ENCODE results near the gene GADD45GIP1.
"Not testable (repeated sequence)": the region's sequence is repeated elsewhere in the genome, so short reads cannot be mapped to it uniquely, and the experiment has no call there.

Gene GADD45GIP1

DNA sequence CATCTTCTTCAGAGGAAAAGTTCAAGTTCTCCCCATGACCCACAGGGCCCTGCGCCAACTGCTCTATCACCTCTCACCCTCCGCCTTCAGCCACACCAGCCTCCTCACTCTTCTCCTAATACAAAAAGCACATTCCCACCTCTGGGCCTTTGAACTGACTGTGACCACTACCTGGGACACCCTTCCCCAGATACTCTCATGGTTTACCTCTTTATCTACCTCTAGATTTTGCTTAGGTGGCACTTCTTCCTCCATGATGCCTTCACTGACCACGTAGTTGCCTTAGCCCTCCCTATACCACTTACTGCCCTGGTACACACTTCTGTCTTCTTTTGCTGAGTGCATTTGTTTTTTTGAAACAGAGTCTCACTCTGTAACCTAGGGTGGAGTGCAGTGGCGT is 34.1 kb downstream of the GADD45GIP1 start:
- H3K4me3 ChIP-seq (ENCODE audit: low read depth, low read length): no peak overlapping the region
- TF ChIP-seq, protein P1, sequence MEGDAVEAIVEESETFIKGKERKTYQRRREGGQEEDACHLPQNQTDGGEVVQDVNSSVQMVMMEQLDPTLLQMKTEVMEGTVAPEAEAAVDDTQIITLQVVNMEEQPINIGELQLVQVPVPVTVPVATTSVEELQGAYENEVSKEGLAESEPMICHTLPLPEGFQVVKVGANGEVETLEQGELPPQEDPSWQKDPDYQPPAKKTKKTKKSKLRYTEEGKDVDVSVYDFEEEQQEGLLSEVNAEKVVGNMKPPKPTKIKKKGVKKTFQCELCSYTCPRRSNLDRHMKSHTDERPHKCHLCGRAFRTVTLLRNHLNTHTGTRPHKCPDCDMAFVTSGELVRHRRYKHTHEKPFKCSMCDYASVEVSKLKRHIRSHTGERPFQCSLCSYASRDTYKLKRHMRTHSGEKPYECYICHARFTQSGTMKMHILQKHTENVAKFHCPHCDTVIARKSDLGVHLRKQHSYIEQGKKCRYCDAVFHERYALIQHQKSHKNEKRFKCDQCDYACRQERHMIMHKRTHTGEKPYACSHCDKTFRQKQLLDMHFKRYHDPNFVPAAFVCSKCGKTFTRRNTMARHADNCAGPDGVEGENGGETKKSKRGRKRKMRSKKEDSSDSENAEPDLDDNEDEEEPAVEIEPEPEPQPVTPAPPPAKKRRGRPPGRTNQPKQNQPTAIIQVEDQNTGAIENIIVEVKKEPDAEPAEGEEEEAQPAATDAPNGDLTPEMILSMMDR (IDR thresholded peaks at IDR 0.05; ENCODE audit: borderline replicate concordance, insufficient read depth, low read depth, low read length): no peak

DNA sequence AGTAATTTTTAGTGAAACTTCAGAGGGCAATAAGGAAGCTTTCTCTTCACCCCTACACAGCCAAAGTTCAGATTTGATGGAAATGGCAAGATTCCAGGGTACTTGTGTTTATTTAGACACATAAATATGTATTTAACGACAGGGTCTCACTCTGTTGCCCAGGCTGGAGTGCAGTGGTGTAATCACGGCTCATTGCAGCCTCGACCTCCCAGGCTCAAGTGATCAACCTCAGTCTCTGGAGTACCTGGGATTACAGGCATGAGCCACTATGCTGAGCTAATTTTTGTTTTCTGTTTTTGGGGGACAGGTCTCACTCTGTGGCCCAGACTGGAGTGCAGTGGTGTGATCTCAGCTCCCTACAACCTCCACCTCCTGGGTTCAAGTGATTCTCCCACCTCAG is 36.0 kb downstream of the GADD45GIP1 start:
- TF ChIP-seq, protein P1 (IDR thresholded peaks at IDR 0.05; ENCODE audit: borderline replicate concordance, insufficient read depth, low read depth, low read length): no peak
- H3K4me3 ChIP-seq (ENCODE audit: low read depth, low read length): no peak overlapping the region

DNA sequence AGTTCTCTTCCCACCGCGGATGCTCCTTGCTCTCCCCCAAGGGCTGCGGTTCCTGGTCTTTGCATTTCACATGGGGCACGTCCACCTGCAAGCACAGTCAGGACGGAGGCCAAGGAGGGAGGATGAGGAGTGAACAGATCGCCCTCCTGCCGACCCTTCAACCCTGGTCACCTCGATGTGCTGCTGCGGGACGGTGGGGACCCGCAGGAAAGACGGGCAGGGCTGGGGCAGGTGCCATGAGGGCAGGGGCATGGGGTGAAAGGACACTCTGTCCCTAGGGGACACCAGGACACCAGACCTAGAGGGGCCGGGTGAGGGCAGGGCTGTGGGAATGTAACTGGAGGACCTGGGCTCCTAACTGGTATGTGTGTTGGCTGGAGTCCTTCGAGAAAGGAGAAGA is 38.8 kb downstream of the GADD45GIP1 start:
- no peak overlapping the region for H3K4me3 ChIP-seq (ENCODE audit: low read depth, low read length)
- TF ChIP-seq, protein P1 (IDR thresholded peaks at IDR 0.05; ENCODE audit: borderline replicate concordance, insufficient read depth, low read depth, low read length): no peak

DNA sequence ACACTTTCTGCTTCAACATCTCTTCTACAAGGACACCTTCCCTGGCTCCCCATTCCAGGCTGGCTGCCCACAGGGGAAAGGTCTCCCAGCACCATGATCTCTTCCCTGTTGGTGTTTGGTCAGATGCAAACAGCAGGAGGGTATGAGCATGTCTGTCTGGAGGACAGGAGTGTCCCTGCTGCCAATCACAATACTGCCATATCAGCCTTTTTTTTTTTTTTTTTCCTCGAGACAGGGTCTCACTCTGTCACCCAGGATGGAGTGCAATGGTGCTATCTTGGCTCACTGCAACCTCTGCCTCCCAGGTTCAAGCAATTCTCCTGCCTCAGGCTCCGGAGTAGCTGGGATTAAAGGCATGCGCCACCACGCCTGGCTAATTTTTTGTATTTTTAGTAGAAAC is 41.2 kb downstream of the GADD45GIP1 start:
- H3K4me3 ChIP-seq (ENCODE audit: low read depth, low read length): not testable (repeated sequence)

DNA sequence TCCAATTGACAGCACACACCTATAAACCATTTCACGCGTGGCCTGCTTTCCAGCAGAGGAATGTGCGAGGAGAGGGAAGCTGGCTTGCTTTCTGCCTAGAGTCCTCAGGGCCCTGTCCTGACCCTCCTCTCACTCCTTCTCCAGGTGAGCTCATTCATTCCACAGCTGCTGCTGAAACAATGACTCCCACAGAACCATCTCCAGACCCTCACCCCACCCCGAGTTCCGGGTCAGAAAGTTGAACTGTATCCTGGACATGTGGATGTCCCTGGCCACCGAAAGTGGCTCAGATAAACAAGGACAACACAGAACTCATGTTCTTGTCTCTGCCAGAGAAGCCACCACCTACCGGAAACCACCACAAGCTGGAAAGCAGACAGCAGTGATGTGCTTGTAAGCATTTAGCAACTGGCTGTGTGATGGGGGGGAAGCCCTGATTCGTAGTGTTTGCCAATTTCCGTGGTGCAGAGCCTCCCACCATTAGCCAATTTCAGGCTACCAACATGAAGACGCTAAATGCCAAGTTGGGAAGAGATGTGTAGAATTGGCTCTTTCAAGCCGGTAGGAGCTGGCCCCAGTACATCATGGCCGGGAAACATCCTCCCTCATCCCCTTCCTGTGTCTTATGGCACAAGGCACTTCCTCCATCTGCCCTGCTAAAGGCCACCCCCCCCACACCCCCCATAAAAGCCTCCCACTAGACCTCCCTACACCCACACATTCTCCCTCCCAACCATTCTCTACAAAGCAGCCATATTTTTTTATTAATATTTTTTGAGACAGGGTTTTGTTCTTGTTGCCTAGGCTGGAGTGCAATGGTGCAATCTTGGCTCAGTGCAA is 43.0 kb downstream of the GADD45GIP1 start:
- TF ChIP-seq, protein P1 (IDR thresholded peaks at IDR 0.05; ENCODE audit: borderline replicate concordance, insufficient read depth, low read depth, low read length): no peak

DNA sequence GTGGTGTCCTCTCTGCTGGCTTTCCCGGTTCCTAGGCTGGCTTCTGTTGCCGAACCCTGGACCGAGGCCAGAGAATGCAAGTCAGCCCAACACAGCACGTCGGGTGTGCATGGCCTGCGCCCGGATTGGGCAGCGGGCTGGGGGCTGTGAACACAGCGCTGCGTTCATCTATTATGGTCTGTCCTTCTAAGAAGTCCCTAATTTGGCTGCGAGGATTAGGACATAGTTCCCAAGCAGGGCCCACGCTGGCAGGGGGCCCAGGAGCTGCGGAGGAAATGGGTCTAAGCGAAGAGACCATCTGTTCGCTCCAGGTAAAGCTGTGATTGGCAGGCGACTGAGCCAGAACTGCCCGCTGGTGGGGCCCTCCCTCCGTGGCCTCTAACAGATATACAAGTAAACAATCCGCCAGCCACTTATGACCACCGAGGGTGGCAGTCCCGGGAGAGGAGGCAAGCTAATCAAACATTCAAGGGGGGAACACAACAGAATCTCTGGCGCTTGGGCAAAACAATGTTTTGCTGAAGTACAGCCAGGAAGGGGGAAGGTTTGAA is 43.9 kb downstream of the GADD45GIP1 start:
- TF ChIP-seq, protein P1 (IDR thresholded peaks at IDR 0.05; ENCODE audit: borderline replicate concordance, insufficient read depth, low read depth, low read length): no peak
- H3K4me3 ChIP-seq (ENCODE audit: low read depth, low read length): no peak overlapping the region

More for the DNA sequence above, 43.0 kb downstream of the GADD45GIP1 start:
- no peak overlapping the region for H3K4me3 ChIP-seq (ENCODE audit: low read depth, low read length)

DNA sequence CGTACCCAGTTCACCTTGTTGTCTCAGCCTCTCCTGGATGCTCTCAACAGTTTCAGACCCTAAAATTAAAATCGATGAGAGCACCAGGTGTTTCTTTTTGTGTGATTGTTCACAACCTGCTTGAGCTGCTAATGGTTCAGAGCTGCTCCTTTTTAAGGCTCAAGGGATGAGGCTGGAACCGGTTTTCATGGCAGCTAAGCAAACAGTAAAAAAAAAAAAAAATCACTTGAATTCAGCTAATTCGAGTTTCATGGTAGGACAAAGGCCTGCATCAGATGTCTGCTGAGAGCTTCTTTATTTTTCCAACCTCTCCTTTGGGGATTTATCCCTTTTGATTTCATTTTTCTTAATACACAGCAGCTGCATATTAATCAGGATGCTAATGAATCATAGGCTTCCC is 44.5 kb downstream of the GADD45GIP1 start:
- no peak overlapping the region for H3K4me3 ChIP-seq (ENCODE audit: low read depth, low read length)
- TF ChIP-seq, protein P1 (IDR thresholded peaks at IDR 0.05; ENCODE audit: borderline replicate concordance, insufficient read depth, low read depth, low read length): no peak

Measured in GM12875 (cell line).